Ovary (tissue), 9 donors: Measurements from ENCODE around the gene STK10. TPM values are rescaled to one million over a fixed set of nuclear protein-coding genes. Genes with fewer than 3 reads are reported as not detected.

Experiments
- DNase-seq, 5 donors: peaks; one replicate each; pipeline ENCODE4 v3.0.0-alpha.2; 2019 to 2020
- H3K27ac ChIP-seq, 2 donors: fragments of 200-600 bp; one replicate each; pipeline versions ENCODE4 v1.5.1 to v1.8.0; 2019 to 2022
- H3K27me3 ChIP-seq: fragments of 200-600 bp; one replicate; pipeline ENCODE4 v1.8.0; 2022
- H3K36me3 ChIP-seq: fragments of 200-600 bp; sonication (generic); one replicate; pipeline ENCODE4 v1.5.1; 2019
- H3K4me1 ChIP-seq: one replicate; pipeline ENCODE4 v1.8.1; 2013; ENCODE audit warnings: mild to moderate bottlenecking, moderate library complexity; ENCODE audit not compliant: insufficient read depth
- H3K4me3 ChIP-seq: fragments of 200-600 bp; sonication (generic); one replicate; pipeline ENCODE4 v1.5.1; 2017
- H3K9me3 ChIP-seq, 2 donors: fragments of 200-600 bp in 1 of 2; sonication (generic) in 1 of 2; one replicate each; pipeline versions ENCODE4 v1.5.1 to v1.8.1; 2013 to 2019; ENCODE audit warnings: mild to moderate bottlenecking in 1 of 2, moderate library complexity in 1 of 2
- CTCF ChIP-seq, 3 donors: fragments of 450-650 bp in 2 of 3; fragments of 200-600 bp in 1 of 3; IDR thresholded peaks; one replicate each; pipeline versions ENCODE4 v1.5.1 to v1.8.0; 2016 to 2022; ENCODE audit warnings: antibody characterized with exemption in 3 of 3, mild to moderate bottlenecking in 1 of 3
- EP300 ChIP-seq: sonication (generic); formaldehyde crosslinking; IDR thresholded peaks from one replicate; pipeline ENCODE4 v1.6.1; 2017; ENCODE audit warnings: antibody characterized with exemption
- POLR2A ChIP-seq: fragments of 450-650 bp; IDR thresholded peaks from one replicate; pipeline ENCODE4 v1.6.1; 2017; ENCODE audit warnings: antibody characterized with exemption, mild to moderate bottlenecking, moderate library complexity
- WGBS, 3 donors: extraction: QIAGEN DNeasy Blood & Tissue Kit in 1 of 3; methylation state at CpG; one replicate each; pipeline versions ENCODE4 v1.1.5 to v1.1.7; 2013 to 2017; 5-methylcytosine and 5-hydroxymethylcytosine counted together
- intact Hi-C, 4 donors: fragments of 100-400 bp; cut with DNase I; formaldehyde crosslinking; loops; one replicate each; pipeline versions ENCODE4 v1.11.0 to v1.15.1; 2022 to 2023
- polyA plus RNA-seq, 2 donors: library from polyadenylated mRNA; stranded (reverse); fragments of 200-250 nt in 1 of 2; fragments of 350-450 nt in 1 of 2; fragmentation: Illumina TruSeq in 1 of 2; extraction: RNeasy Lipid Tissue Mini Kit (QIAGEN cat#74804) in 1 of 2; gene quantifications; one replicate each; pipeline ENCODE4 v1.2.3, GENCODE V29; 2013 to 2014
- total RNA-seq, 7 donors: library from RNA; depleted of rRNA in 2 of 7; stranded (reverse); fragments of >200 nt in 2 of 7; fragmentation: NEBNext Ultra II Directional in 3 of 7; extraction: Animal tissue kit (Norgen Biotek cat#: 25700) in 3 of 7; gene quantifications; one replicate each; pipeline versions ENCODE4 v1.1.0 to v1.2.4, GENCODE V29; 2016 to 2023
- donor health status: DM: no; HTN: no; CAD: no; lungs with moderate emphysema.
- donor health status: DM: no; HTN: no; CAD: no.
- donor health status: Bipolar disorder and iron deficiency.
- donor health status: DM: yes; HTN: yes; CAD: no.
- donor health status: DM: no; HTN: no; CAD: no.
- donor health status: DM: yes; HTN: yes; CAD: no.

STK10 gene
- total and polyA plus RNA-seq, 9 donors, result 5.4 to 15.5 (median 10.0) TPM

DNA sequence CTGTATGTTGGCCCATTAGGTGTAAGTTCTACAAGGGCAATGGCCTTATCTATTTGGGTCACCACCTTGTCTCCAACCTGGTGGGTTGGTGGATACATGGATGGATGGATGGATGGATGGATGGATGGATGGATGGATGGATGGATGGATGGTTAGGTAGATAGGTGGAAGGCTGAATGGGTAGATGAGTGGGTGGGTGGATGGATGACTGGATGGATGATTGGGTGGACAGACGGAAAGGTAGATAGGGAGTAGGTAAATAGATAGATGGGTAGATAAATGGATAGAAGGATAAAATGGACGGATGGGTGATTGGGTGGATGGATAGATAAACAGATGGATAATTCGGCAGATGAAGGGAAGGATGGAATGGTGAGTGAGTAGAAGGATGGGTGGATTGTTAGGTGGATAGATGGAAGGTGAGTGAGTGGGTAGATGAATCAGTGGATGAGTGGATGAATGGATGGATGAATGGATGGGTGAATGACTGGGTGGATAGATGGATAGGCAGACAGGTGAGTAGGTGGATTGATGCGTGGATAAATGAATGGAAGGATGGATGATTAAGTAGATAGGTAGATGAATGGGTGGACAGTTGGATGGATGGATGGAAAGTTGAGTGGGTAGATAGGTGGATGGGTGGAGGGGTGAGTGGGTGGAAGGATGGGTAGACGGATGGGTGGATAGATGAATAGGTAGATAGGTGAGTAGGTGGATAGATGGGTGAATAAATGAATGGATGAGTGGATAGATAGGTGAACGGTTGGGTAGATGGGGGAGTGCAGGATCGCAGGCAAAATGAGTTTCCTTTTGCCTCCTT lies 98.5 kb downstream of the STK10 start:
- Histone ChIP-seq H3K4me3 (no peak overlapping the region), H3K27me3 (no peaks in the 10 kb centered on the region), H3K4me1 (no peaks in the 10 kb centered on the region), H3K36me3 (no peaks in the 10 kb centered on the region), H3K9me3 (no peaks in the 10 kb centered on the region), H3K27ac (no peak overlapping the region)
- no peak for DNase-seq
- TF ChIP-seq POLR2A (no peak), EP300 (no peak), CTCF (IDR thresholded peaks at IDR 0.05) (no peak)
- 93 to 95% (median 95%) methylated on average over 7 of the region's 7 CpGs for WGBS, 3 donors
- intact Hi-C loops, result no loop called here

GRCh38 chr5:172088801-172089200 lies 99.2 kb downstream of the STK10 start:
- TF ChIP-seq POLR2A (no peak), CTCF (IDR thresholded peaks at IDR 0.05) (no peak)
- WGBS, 3 donors, result 98% methylated on average over 2 of the region's 2 CpGs
- no peak for DNase-seq
- H3K27me3 ChIP-seq, result no peaks in the 10 kb centered on the region
- H3K4me1 ChIP-seq, result no peaks in the 10 kb centered on the region
- H3K27ac ChIP-seq, result no peak overlapping the region
- H3K36me3 ChIP-seq, result no peaks in the 10 kb centered on the region
- intact Hi-C loops, result no loop called here
- no peak overlapping the region for H3K4me3 ChIP-seq
- H3K9me3 ChIP-seq, result no peaks in the 10 kb centered on the region

DNA sequence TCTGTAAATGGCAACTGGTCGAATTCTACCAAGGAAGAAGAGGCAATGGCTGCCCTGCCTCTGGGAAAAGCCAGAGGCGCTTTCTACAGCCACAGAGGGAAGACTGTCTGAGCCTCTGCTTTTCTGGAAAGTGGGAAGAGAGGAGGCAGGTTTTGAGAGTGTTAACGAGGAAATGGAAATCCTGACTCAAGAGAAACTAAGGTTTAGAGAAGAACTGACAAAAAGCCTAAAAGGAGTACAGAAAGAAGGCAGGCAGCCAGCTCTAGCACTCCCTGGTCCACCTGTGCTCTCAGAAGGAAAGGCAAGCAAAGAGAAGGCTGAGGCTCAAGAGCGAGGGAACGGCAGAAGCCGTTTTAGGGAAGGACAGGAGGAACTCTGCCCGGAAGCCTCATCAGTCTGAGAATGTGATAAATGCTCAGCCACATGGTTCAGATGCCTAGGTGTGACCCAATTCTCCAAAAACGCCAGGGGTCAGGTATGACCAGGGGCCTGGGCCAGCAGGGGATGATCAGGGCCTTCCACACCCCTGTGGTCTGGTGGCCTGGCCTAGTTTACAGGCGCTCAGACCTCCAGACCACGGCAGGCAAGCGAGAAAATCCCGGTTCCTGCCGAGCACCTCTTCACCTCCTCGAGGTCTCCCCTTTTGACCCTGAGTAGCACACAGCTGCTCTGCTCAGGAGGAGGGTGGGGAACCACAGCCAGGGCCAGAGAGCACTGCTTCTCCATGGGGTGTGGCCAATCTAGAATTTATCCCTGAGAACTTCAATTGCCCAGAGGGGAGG lies 101.6 kb downstream of the STK10 start:
- H3K27ac ChIP-seq, result no peak overlapping the region
- H3K27me3 ChIP-seq, result no peaks in the 10 kb centered on the region
- intact Hi-C loops, result no loop called here
- no peak overlapping the region for H3K4me3 ChIP-seq
- no peak for TF ChIP-seq CTCF (IDR thresholded peaks at IDR 0.05)
- TF ChIP-seq POLR2A, result no peak
- no peak for TF ChIP-seq EP300
- H3K4me1 ChIP-seq, result no peaks in the 10 kb centered on the region
- 78 to 85% (median 82%) methylated on average over 14 of the region's 14 CpGs for WGBS, 3 donors
- no peak for DNase-seq
- H3K36me3 ChIP-seq, result no peaks in the 10 kb centered on the region
- no peaks in the 10 kb centered on the region for H3K9me3 ChIP-seq

- no peaks in the 10 kb centered on the region for H3K36me3 ChIP-seq
- H3K27me3 ChIP-seq, result no peaks in the 10 kb centered on the region
- intact Hi-C loops, result no loop called here
- H3K9me3 ChIP-seq, result no peaks in the 10 kb centered on the region
- WGBS, 3 donors, result 91 to 94% (median 92%) methylated on average over 10 of the region's 10 CpGs
- DNase-seq, result no peak
- no peaks in the 10 kb centered on the region for H3K4me1 ChIP-seq
- TF ChIP-seq CTCF (IDR thresholded peaks at IDR 0.05), result no peak
- no peak for TF ChIP-seq POLR2A
- no peak for TF ChIP-seq EP300
- H3K27ac ChIP-seq, result no peak overlapping the region
- no peak overlapping the region for H3K4me3 ChIP-seq
These were observed 102.3 kb downstream of the STK10 start for GRCh38 chr5:172085738-172086137.
